GM03348 (cell line): Measurements from ENCODE around the gene LCE2B.

ENCODE experiments used
- DNase-seq: peaks from one replicate; pipeline ENCODE4 v3.0.0; 2012; ENCODE audit warnings: low spot score

The LCE2B gene

DNA sequence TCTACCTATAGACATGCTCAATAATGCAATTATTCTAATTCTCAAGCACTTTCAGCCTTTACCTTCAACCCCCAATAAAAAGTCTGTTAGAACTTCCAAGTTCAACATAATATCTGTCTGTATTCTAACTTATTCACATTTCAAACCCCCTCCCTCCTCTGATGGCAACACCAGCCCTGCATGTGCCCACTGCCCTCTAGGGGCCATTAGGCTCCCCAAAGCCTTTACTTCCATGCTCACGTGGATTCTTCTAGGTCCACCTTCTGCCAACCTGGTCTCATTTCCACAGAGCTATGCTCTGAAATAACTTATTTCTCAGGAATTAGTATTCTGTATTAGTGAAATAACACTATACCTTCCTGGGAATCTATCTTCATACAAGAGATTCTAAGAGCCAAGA, 49.7 kb downstream of the LCE2B start:
- DNase-seq, result no peak
